ENCODE measurements around the gene ZYX.
"Not testable (repeated sequence)": the region's sequence is repeated elsewhere in the genome, so short reads cannot be mapped to it uniquely, and the experiment has no call there.

- TF ChIP-seq CHD2 (IDR thresholded peaks at IDR 0.05; ENCODE audit: low read depth, low read length); ZNF282 (IDR thresholded peaks at IDR 0.05; ENCODE audit: partially characterized antibody); ZSCAN31 (CRISPR knock-in tag; IDR thresholded peaks at IDR 0.05; ENCODE audit: low read depth); ELF1 (CRISPR knock-in tag; IDR thresholded peaks at IDR 0.05); ZNF235 (CRISPR knock-in tag; IDR thresholded peaks at IDR 0.05; ENCODE audit: borderline replicate concordance); ISL2 (CRISPR knock-in tag; IDR thresholded peaks at IDR 0.05); ZNF24 (IDR thresholded peaks at IDR 0.05); ZNF7 (CRISPR knock-in tag; IDR thresholded peaks at IDR 0.05); ZNF75D (CRISPR knock-in tag; IDR thresholded peaks at IDR 0.05; ENCODE audit: borderline replicate concordance); ZNF138 (CRISPR knock-in tag; IDR thresholded peaks at IDR 0.05; ENCODE audit: low read depth): not testable (repeated sequence)
- TF ChIP-seq, protein P1, sequence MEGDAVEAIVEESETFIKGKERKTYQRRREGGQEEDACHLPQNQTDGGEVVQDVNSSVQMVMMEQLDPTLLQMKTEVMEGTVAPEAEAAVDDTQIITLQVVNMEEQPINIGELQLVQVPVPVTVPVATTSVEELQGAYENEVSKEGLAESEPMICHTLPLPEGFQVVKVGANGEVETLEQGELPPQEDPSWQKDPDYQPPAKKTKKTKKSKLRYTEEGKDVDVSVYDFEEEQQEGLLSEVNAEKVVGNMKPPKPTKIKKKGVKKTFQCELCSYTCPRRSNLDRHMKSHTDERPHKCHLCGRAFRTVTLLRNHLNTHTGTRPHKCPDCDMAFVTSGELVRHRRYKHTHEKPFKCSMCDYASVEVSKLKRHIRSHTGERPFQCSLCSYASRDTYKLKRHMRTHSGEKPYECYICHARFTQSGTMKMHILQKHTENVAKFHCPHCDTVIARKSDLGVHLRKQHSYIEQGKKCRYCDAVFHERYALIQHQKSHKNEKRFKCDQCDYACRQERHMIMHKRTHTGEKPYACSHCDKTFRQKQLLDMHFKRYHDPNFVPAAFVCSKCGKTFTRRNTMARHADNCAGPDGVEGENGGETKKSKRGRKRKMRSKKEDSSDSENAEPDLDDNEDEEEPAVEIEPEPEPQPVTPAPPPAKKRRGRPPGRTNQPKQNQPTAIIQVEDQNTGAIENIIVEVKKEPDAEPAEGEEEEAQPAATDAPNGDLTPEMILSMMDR (CRISPR knock-in tag; IDR thresholded peaks at IDR 0.05): not testable (repeated sequence)
- TF ChIP-seq, protein P2, sequence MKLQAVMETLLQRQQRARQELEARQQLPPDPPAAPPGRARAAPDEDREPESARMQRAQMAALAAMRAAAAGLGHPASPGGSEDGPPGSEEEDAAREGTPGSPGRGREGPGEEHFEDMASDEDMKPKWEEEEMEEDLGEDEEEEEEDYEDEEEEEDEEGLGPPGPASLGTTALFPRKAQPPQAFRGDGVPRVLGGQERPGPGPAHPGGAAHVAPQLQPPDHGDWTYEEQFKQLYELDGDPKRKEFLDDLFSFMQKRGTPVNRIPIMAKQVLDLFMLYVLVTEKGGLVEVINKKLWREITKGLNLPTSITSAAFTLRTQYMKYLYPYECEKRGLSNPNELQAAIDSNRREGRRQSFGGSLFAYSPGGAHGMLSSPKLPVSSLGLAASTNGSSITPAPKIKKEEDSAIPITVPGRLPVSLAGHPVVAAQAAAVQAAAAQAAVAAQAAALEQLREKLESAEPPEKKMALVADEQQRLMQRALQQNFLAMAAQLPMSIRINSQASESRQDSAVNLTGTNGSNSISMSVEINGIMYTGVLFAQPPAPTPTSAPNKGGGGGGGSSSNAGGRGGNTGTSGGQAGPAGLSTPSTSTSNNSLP (IDR thresholded peaks at IDR 0.05; ENCODE audit: low read depth, low read length): not testable (repeated sequence)
Observed at GRCh38 chr7:143420624-143421023, 39.5 kb downstream of the ZYX start.

All from HepG2 (cell line).